IMR-90 (cell line): ENCODE measurements around the gene RECK. TPM values are rescaled to one million over a fixed set of nuclear protein-coding genes. Genes with fewer than 3 reads are reported as not detected.
A peak's percentile ranks its signal among the peaks of the same experiment; 100 is the strongest.

Experiments used
- ATAC-seq: fragments of 200-7000 bp; cut with Tn5 transposase; 2 replicates; pipeline ENCODE4 v1.9.1; 2020; ENCODE audit warnings: low read depth, mild to moderate bottlenecking, moderate library complexity
- BruUV-seq: library from RNA; stranded (reverse); fragments of 400-500 nt; replicated peaks from 2 replicates; lab custom pipeline; 2021; lab: Mats Ljungman, UMichigan
- CTCF ChIA-PET: fragments of 300-600 bp; formaldehyde crosslinking; extraction: SDS; loops from one replicate; lab custom pipeline; 2021; ENCODE audit warnings: antibody characterized with exemption; lab: Yijun Ruan, JAX
- POLR2A ChIA-PET: fragments of 300-600 bp; sonication (Branson Sonifier 250); formaldehyde crosslinking; loops from one replicate; lab custom pipeline; 2022; ENCODE audit warnings: antibody characterized with exemption; ENCODE audit not compliant: unreplicated experiment; lab: Charles Lee
- DNase-seq: peaks from one replicate; pipeline ENCODE4 v3.0.0; 2013
- H2AFZ ChIP-seq: replicated peaks from 2 replicates; pipeline ENCODE3; 2013; ENCODE audit warnings: low read length, mild to moderate bottlenecking; ENCODE audit not compliant: poor library complexity
- H2AK5ac ChIP-seq: 2 replicates; pipeline ENCODE4 v1.6.1; 2013; ENCODE audit warnings: low read depth, low read length, inconsistent platforms
- H2AK9ac ChIP-seq: replicated peaks from 2 replicates; pipeline ENCODE3; 2013; ENCODE audit warnings: mild to moderate bottlenecking, low read depth, low read length, moderate library complexity; ENCODE audit not compliant: poor library complexity
- H2BK120ac ChIP-seq: 2 replicates; pipeline ENCODE4 v1.6.1; 2013; ENCODE audit warnings: low read depth, low read length, inconsistent platforms
- H2BK15ac ChIP-seq: 3 replicates; pipeline ENCODE4 v1.6.1; 2013; ENCODE audit warnings: low read depth, low read length, inconsistent platforms
- H2BK20ac ChIP-seq: 2 replicates; pipeline ENCODE4 v1.6.1; 2013; ENCODE audit warnings: low read depth, mild to moderate bottlenecking, inconsistent platforms, low read length, moderate library complexity
- H2BK5ac ChIP-seq: 2 replicates; pipeline ENCODE4 v1.6.1; 2013; ENCODE audit warnings: mild to moderate bottlenecking, low read depth, low read length, inconsistent platforms; ENCODE audit not compliant: poor library complexity, severe bottlenecking
- H3K14ac ChIP-seq: replicated peaks from 2 replicates; pipeline ENCODE4 v1.6.1; 2013; ENCODE audit warnings: low read depth, low read length, inconsistent platforms
- H3K18ac ChIP-seq: 2 replicates; pipeline ENCODE4 v1.6.1; 2013; ENCODE audit warnings: low read depth, low read length, control low read depth
- H3K23ac ChIP-seq: 2 replicates; pipeline ENCODE4 v1.6.1; 2013; ENCODE audit warnings: low read depth, low read length, inconsistent platforms
- H3K27ac ChIP-seq: 2 replicates; pipeline ENCODE4 v1.5.1; 2013; ENCODE audit warnings: mild to moderate bottlenecking, control low read depth, low read length; ENCODE audit not compliant: insufficient read depth
- H3K27me3 ChIP-seq: 2 replicates; pipeline ENCODE4 v1.6.1; 2013; ENCODE audit warnings: low read length; ENCODE audit not compliant: control insufficient read depth, insufficient read depth
- H3K36me3 ChIP-seq: 2 replicates; pipeline ENCODE4 v1.6.1; 2013; ENCODE audit warnings: low read length, mixed read lengths; ENCODE audit not compliant: control insufficient read depth, insufficient read depth
- H3K4ac ChIP-seq: 2 replicates; pipeline ENCODE4 v1.6.1; 2013; ENCODE audit warnings: low read depth, low read length, inconsistent platforms
- H3K4me1 ChIP-seq: 2 replicates; pipeline ENCODE4 v1.6.1; 2013; ENCODE audit warnings: low read length, mixed read lengths; ENCODE audit not compliant: control insufficient read depth, insufficient read depth
- H3K4me2 ChIP-seq: 2 replicates; pipeline ENCODE4 v1.6.1; 2013; ENCODE audit warnings: low read depth, mild to moderate bottlenecking, control low read depth, low read length, moderate library complexity
- H3K4me3 ChIP-seq: 2 replicates; pipeline ENCODE4 v1.5.1; 2013; ENCODE audit warnings: low read depth, mild to moderate bottlenecking, control low read depth, low read length, moderate library complexity; ENCODE audit not compliant: insufficient read depth
- H3K56ac ChIP-seq: 2 replicates; pipeline ENCODE4 v1.6.1; 2013; ENCODE audit warnings: low read length, inconsistent platforms; ENCODE audit not compliant: insufficient read depth; ENCODE audit errors: extremely low read depth
- H3K79me1 ChIP-seq, 2 experiments: 2 replicates each; pipeline ENCODE4 v1.6.1; 2013; ENCODE audit warnings: low read length in 2 of 2, inconsistent platforms in 1 of 2, low read depth in 1 of 2
- H3K9ac ChIP-seq: 2 replicates; pipeline ENCODE4 v1.6.1; 2013; ENCODE audit warnings: low read depth, low read length, control low read depth
- H3K9me1 ChIP-seq: 2 replicates; pipeline ENCODE4 v1.6.1; 2013; ENCODE audit warnings: low read length, inconsistent platforms; ENCODE audit not compliant: insufficient read depth
- H3K9me3 ChIP-seq: 2 replicates; pipeline ENCODE4 v1.6.1; 2013; ENCODE audit warnings: low read length; ENCODE audit not compliant: control insufficient read depth, insufficient read depth
- H4K20me1 ChIP-seq: 2 replicates; pipeline ENCODE4 v1.6.1; 2013; ENCODE audit warnings: low read length, inconsistent platforms; ENCODE audit not compliant: insufficient read depth
- H4K5ac ChIP-seq: 2 replicates; pipeline ENCODE4 v1.6.1; 2013; ENCODE audit warnings: mild to moderate bottlenecking, low read depth, low read length, control low read depth
- H4K8ac ChIP-seq, 2 experiments: 2 replicates each; pipeline ENCODE4 v1.6.1; 2013; ENCODE audit warnings: low read depth in 2 of 2, low read length in 2 of 2, control low read depth in 1 of 2, inconsistent platforms in 1 of 2
- H4K91ac ChIP-seq: 2 replicates; pipeline ENCODE4 v1.6.1; 2013; ENCODE audit warnings: low read depth, low read length, inconsistent platforms; ENCODE audit not compliant: insufficient read depth
- CEBPB ChIP-seq: IDR thresholded peaks from 2 replicates; pipeline ENCODE4 v1.6.1; 2012; ENCODE audit warnings: low read depth, low read length, improper control_type of control experiment
- CHD1 ChIP-seq: IDR thresholded peaks from 2 replicates; pipeline ENCODE4 v1.6.1; 2012; ENCODE audit warnings: low read depth, low read length, improper control_type of control experiment
- CTCF ChIP-seq: conservative IDR thresholded peaks from 2 replicates; pipeline ENCODE4 v1.5.1; 2012; ENCODE audit warnings: mild to moderate bottlenecking, low read depth, low read length, improper control_type of control experiment
- ELK1 ChIP-seq: fragments of 150-350 bp; IDR thresholded peaks from 2 replicates; pipeline ENCODE4 v1.6.1; 2016; ENCODE audit warnings: low read depth, mild to moderate bottlenecking, low read length, moderate library complexity, borderline replicate concordance
- FOS ChIP-seq: fragments of 150-350 bp; IDR thresholded peaks from 2 replicates; pipeline ENCODE4 v1.6.1; 2016; ENCODE audit warnings: low read depth, low read length
- MAZ ChIP-seq: IDR thresholded peaks from 2 replicates; pipeline ENCODE4 v1.6.1; 2012; ENCODE audit warnings: low read depth, mild to moderate bottlenecking, low read length, improper control_type of control experiment, moderate library complexity, borderline replicate concordance
- MXI1 ChIP-seq: IDR thresholded peaks from 2 replicates; pipeline ENCODE4 v1.6.1; 2012; ENCODE audit warnings: low read depth, mild to moderate bottlenecking, low read length, moderate library complexity, borderline replicate concordance
- NFE2L2 ChIP-seq: fragments of 150-350 bp; IDR thresholded peaks from 2 replicates; pipeline ENCODE4 v1.6.1; 2016; ENCODE audit warnings: low read depth, mild to moderate bottlenecking, low read length
- POLR2A ChIP-seq: IDR thresholded peaks from 2 replicates; pipeline ENCODE4 v1.6.1; 2012; ENCODE audit warnings: mild to moderate bottlenecking, low read depth, low read length
- RAD21 ChIP-seq: IDR thresholded peaks from 2 replicates; pipeline ENCODE4 v1.6.1; 2012; ENCODE audit warnings: low read length, improper control_type of control experiment
- RCOR1 ChIP-seq: IDR thresholded peaks from 2 replicates; pipeline ENCODE4 v1.6.1; 2012; ENCODE audit warnings: mild to moderate bottlenecking, low read length, improper control_type of control experiment; ENCODE audit not compliant: insufficient replicate concordance
- RFX5 ChIP-seq: IDR thresholded peaks from 2 replicates; pipeline ENCODE4 v1.8.0; 2012; ENCODE audit warnings: low read depth, mild to moderate bottlenecking, low read length, moderate library complexity
- SMC3 ChIP-seq: fragments of 150-350 bp; IDR thresholded peaks from 2 replicates; pipeline ENCODE4 v1.6.1; 2016; ENCODE audit warnings: low read depth, mild to moderate bottlenecking, antibody characterized with exemption, low read length, moderate library complexity
- WGBS, 2 experiments: methylation state at CpG; one replicate each; pipeline versions ENCODE4 v1.1.5 to v1.1.7; 2013; ENCODE audit warnings: missing lambda C conversion rate in 2 of 2; ENCODE audit not compliant: insufficient read length in 1 of 2; ENCODE audit errors: extremely low coverage in 2 of 2; 5-methylcytosine and 5-hydroxymethylcytosine counted together
- dilution Hi-C: fragments of 300-500 bp; cut with HindIII; formaldehyde crosslinking; loops from one replicate; pipeline ENCODE4 v1.14.3; 2018; ENCODE audit warnings: low sequenced_read_pairs; ENCODE audit not compliant: unreplicated experiment
- in situ Hi-C: fragments of 300-500 bp; cut with MboI; formaldehyde crosslinking; loops from 3 replicates; pipeline ENCODE4 v1.14.3; 2019; ENCODE audit warnings: low sequenced_read_pairs, inconsistent platforms, mixed read lengths
- intact Hi-C: fragments of 100-400 bp; cut with micrococcal nuclease; formaldehyde crosslinking; loops from 2 replicates; pipeline ENCODE4 v1.10.0; 2022
- polyA plus RNA-seq, 3 experiments: library from polyadenylated mRNA; depleted of rRNA; stranded (reverse); fragments of >200 nt; gene quantifications; 2 replicates each; pipeline ENCODE4 v1.2.3, GENCODE V29; 2012; ENCODE audit warnings: low replicate concordance in 1 of 3
- total RNA-seq: library from RNA; depleted of rRNA; stranded (reverse); fragments of >200 nt; gene quantifications from 2 replicates; pipeline ENCODE4 v1.2.3, GENCODE V29; 2012
- TF ChIP-seq, protein P1 (sequence below): fragments of 150-350 bp; IDR thresholded peaks from 2 replicates; pipeline ENCODE4 v1.6.1; 2017; ENCODE audit warnings: mild to moderate bottlenecking, antibody characterized with exemption, low read length, low read depth

RECK gene
- total and polyA plus RNA-seq, 2 of the 4 experiments (the other 2 are of a cell fraction): 23.5 to 44.0 TPM

GRCh38 chr9:36136272-36136893 is 99.7 kb downstream of the RECK start, which contains the start of gene GLIPR2:
GLIPR2 (plus strand) TSS chr9:36136733; CDS start chr9:36136779, 46 bp downstream.
- H3K9me3 ChIP-seq: no peaks in the 10 kb centered on the region
- BruUV-seq: no TSS peak
- peak within 1 kb of the TSS; percentile 80 for H3K9ac ChIP-seq
- H2BK120ac ChIP-seq: peak within 1 kb of the TSS; percentile 68
- peaks cover 15% of the 10 kb centered on the region for H3K9me1 ChIP-seq
- intact Hi-C loops (loop anchor here (2.0 kb wide), 2 partner anchors 26 to 54 kb away; partner anchors contain the start of gene CLTA), dilution Hi-C loops (no loop called here), in situ Hi-C loops (no loop called here)
- H4K20me1 ChIP-seq: peaks cover 37% of the 10 kb centered on the region
- peak; percentile 65 for DNase-seq
- peak within 1 kb of the TSS; percentile 54 for H3K14ac ChIP-seq
- peaks cover 32 to 45% of the 10 kb centered on the region in 2 experiments for H3K79me1 ChIP-seq
- peak within 1 kb of the TSS; percentile 78 for H3K4me3 ChIP-seq
- H3K23ac ChIP-seq: peak within 1 kb of the TSS; percentile 71
- peak within 1 kb of the TSS; percentile 50 for H2BK5ac ChIP-seq
- H4K91ac ChIP-seq: peak within 1 kb of the TSS; percentile 47
- no peak within 1 kb of the TSS for H3K56ac ChIP-seq
- peak within 1 kb of the TSS; percentile 85 for H3K4ac ChIP-seq
- CTCF ChIA-PET: interaction anchor here (0.6 kb wide), 1 partner anchor 35 kb away, joined by 4 read pairs; no protein-coding TSS in a partner anchor
- H2AK9ac ChIP-seq: peak within 1 kb of the TSS; percentile 60
- peak within 1 kb of the TSS; percentile 66 for H2AK5ac ChIP-seq
- POLR2A ChIA-PET: no interaction called here
- H3K27ac ChIP-seq: peak within 1 kb of the TSS; percentile 65
- peak; percentile 97 for ATAC-seq
- H2BK15ac ChIP-seq: peak within 1 kb of the TSS; percentile 49; the same call in 1 of the 3 replicates
- H3K4me1 ChIP-seq: peaks cover 17% of the 10 kb centered on the region
- H4K5ac ChIP-seq: peak within 1 kb of the TSS; percentile 23
- peak within 1 kb of the TSS; percentile 43; the same call in 1 of the 2 replicates for H3K18ac ChIP-seq
- 0% methylated on average over 43 of the region's 83 CpGs; no CpG with 5 or more reads in 1 of the 2 experiments for WGBS, 2 experiments
- peak within 1 kb of the TSS; percentile 93 for H3K4me2 ChIP-seq
- no peaks in the 10 kb centered on the region for H3K27me3 ChIP-seq
- H3K36me3 ChIP-seq: peaks cover 3% of the 10 kb centered on the region; the same call in 1 of the 2 replicates
- peak within 1 kb of the TSS; percentile 9 to 61; a peak in 2 of 4 replicates for H4K8ac ChIP-seq
- 0 out of 2 replicates have a peak within 1 kb of the TSS, but pooled peaks have one; percentile 5 for H2BK20ac ChIP-seq
- H2AFZ ChIP-seq: peak within 1 kb of the TSS; percentile 95
- TF ChIP-seq ELK1: no peak
- TF ChIP-seq NFE2L2: no peak
- TF ChIP-seq RFX5: no peak
- TF ChIP-seq MXI1: no peak
- no peak for TF ChIP-seq CHD1
- TF ChIP-seq CEBPB: no peak
- peak; percentile 23; the same call in 1 of the 2 replicates for TF ChIP-seq MAZ
- peak; percentile 44; the same call in 1 of the 2 replicates for TF ChIP-seq POLR2A
- TF ChIP-seq SMC3: no peak
- TF ChIP-seq RAD21: peak; percentile 26; the same call in 1 of the 2 replicates
- no peak for TF ChIP-seq RCOR1
- TF ChIP-seq CTCF: peak; percentile 37
- no peak for TF ChIP-seq FOS
- TF ChIP-seq, protein P1, sequence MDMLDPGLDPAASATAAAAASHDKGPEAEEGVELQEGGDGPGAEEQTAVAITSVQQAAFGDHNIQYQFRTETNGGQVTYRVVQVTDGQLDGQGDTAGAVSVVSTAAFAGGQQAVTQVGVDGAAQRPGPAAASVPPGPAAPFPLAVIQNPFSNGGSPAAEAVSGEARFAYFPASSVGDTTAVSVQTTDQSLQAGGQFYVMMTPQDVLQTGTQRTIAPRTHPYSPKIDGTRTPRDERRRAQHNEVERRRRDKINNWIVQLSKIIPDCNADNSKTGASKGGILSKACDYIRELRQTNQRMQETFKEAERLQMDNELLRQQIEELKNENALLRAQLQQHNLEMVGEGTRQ: no peak
